ENCODE measurements around the gene ADH4. TPM values are rescaled to one million over a fixed set of nuclear protein-coding genes. Genes with fewer than 3 reads are reported as not detected.
"Not testable (repeated sequence)": the region's sequence is repeated elsewhere in the genome, so short reads cannot be mapped to it uniquely, and the experiment has no call there.

The ADH4 gene
- total RNA-seq (not detected), polyA plus RNA-seq (not detected), total RNA-seq (0 to 0.17 (median 0) reads per million in 6 experiments)

- no peaks in the 10 kb centered on the region for H3K36me3 Mint-ChIP-seq
- no peaks in the 10 kb centered on the region for H3K9me3 Mint-ChIP-seq
- H3K27ac Mint-ChIP-seq = peak within 1 kb of the TSS in 1 of 10 donors; percentile 26
- POLR2A ChIA-PET = no interaction called here
- peaks cover 0 to 2% (median 0%) of the 10 kb centered on the region in 4 donors for H3K4me1 Mint-ChIP-seq
- no peaks in the 10 kb centered on the region for H3K27me3 Mint-ChIP-seq
- no peak for ATAC-seq
- no peak for DNase-seq
- no peak within 1 kb of the TSS for H3K4me3 Mint-ChIP-seq
Observed at GRCh38 chr4:99144070-99144469, at the start of gene ADH4. TSS of gene ADH4 (minus strand) at chr4:99144297. CDS start at chr4:99144222, 75 bp downstream.

GRCh38 chr4:99190336-99190735 is 46.2 kb upstream of the ADH4 start:
- Mint-ChIP-seq H3K4me3 (no peak overlapping the region), H3K27me3 (no peaks in the 10 kb centered on the region), H3K4me1 (no peaks in the 10 kb centered on the region), H3K9me3 (peaks cover 14 to 67% (median 37%) of the 10 kb centered on the region in 9 donors), H3K27ac (no peak overlapping the region), H3K36me3 (peaks cover 11 to 65% (median 54%) of the 10 kb centered on the region in 3 donors)
- DNase-seq (no peak), ATAC-seq (no peak)
- POLR2A ChIA-PET = no interaction called here

- H3K27ac Mint-ChIP-seq, H3K4me3 Mint-ChIP-seq: not testable (repeated sequence)
Observed at GRCh38 chr4:99189900-99190299, 45.8 kb upstream of the ADH4 start.

GRCh38 chr4:99186029-99186428 is 41.9 kb upstream of the ADH4 start:
- H3K4me3 Mint-ChIP-seq = no peak overlapping the region
- ATAC-seq (no peak), DNase-seq (no peak)
- H3K27ac Mint-ChIP-seq = no peak overlapping the region
- H3K9me3 Mint-ChIP-seq = peaks cover 13 to 74% (median 46%) of the 10 kb centered on the region in 9 donors
- H3K27me3 Mint-ChIP-seq = no peaks in the 10 kb centered on the region
- peaks cover 11 to 68% (median 66%) of the 10 kb centered on the region in 3 donors for H3K36me3 Mint-ChIP-seq
- POLR2A ChIA-PET = no interaction called here
- no peaks in the 10 kb centered on the region for H3K4me1 Mint-ChIP-seq

More at GRCh38 chr4:99189900-99190299, 45.8 kb upstream of the ADH4 start:
- ATAC-seq, POLR2A ChIA-PET, DNase-seq, H3K27me3 Mint-ChIP-seq, H3K4me1 Mint-ChIP-seq: not testable (repeated sequence)
- H3K9me3 Mint-ChIP-seq = peaks cover 15 to 72% (median 42%) of the 10 kb centered on the region in 9 donors
- H3K36me3 Mint-ChIP-seq = peaks cover 11 to 62% (median 59%) of the 10 kb centered on the region in 3 donors

- H3K27ac Mint-ChIP-seq = no peak overlapping the region
- H3K9me3 Mint-ChIP-seq = peaks cover 11 to 69% (median 42%) of the 10 kb centered on the region in 9 donors
- POLR2A ChIA-PET = interaction anchor here (0.6 kb wide), 1 partner anchor 303 kb away, joined by 5 read pairs; no protein-coding TSS in a partner anchor
- no peak overlapping the region for H3K4me3 Mint-ChIP-seq
- H3K27me3 Mint-ChIP-seq = no peaks in the 10 kb centered on the region
- no peak for ATAC-seq
- peaks cover 11 to 65% (median 63%) of the 10 kb centered on the region in 3 donors for H3K36me3 Mint-ChIP-seq
- H3K4me1 Mint-ChIP-seq = no peaks in the 10 kb centered on the region
- DNase-seq = no peak
Observed at GRCh38 chr4:99185581-99185980, 41.5 kb upstream of the ADH4 start.

- POLR2A ChIA-PET = no interaction called here
- ATAC-seq (no peak), DNase-seq (no peak)
- Mint-ChIP-seq H3K4me1 (no peaks in the 10 kb centered on the region), H3K27me3 (peaks cover 0 to 2% (median 0%) of the 10 kb centered on the region in 5 donors), H3K36me3 (peaks cover 8 to 59% (median 59%) of the 10 kb centered on the region in 3 donors), H3K9me3 (peaks cover 10 to 54% (median 30%) of the 10 kb centered on the region in 9 donors), H3K4me3 (no peak overlapping the region), H3K27ac (no peak overlapping the region)
Observed at GRCh38 chr4:99180382-99181070, 36.4 kb upstream of the ADH4 start.

GRCh38 chr4:99179626-99180025 is 35.5 kb upstream of the ADH4 start:
- no peak for DNase-seq
- Mint-ChIP-seq H3K27me3 (peaks cover 0 to 2% (median 0%) of the 10 kb centered on the region in 5 donors), H3K4me1 (no peaks in the 10 kb centered on the region), H3K36me3 (peaks cover 13 to 62% (median 55%) of the 10 kb centered on the region in 3 donors), H3K27ac (no peak overlapping the region), H3K9me3 (peaks cover 7 to 53% (median 23%) of the 10 kb centered on the region in 9 donors), H3K4me3 (no peak overlapping the region)
- POLR2A ChIA-PET = no interaction called here
- no peak for ATAC-seq

GRCh38 chr4:99179178-99179577 is 35.1 kb upstream of the ADH4 start:
- Mint-ChIP-seq H3K27ac (no peak overlapping the region), H3K9me3 (peaks cover 7 to 51% (median 24%) of the 10 kb centered on the region in 9 donors), H3K4me3 (no peak overlapping the region), H3K4me1 (no peaks in the 10 kb centered on the region), H3K36me3 (peaks cover 13 to 63% (median 52%) of the 10 kb centered on the region in 3 donors), H3K27me3 (peaks cover 0 to 2% (median 0%) of the 10 kb centered on the region in 5 donors)
- no peak for DNase-seq
- POLR2A ChIA-PET = no interaction called here
- no peak for ATAC-seq

- Mint-ChIP-seq H3K4me3 (no peak overlapping the region), H3K9me3 (peaks cover 6 to 21% (median 10%) of the 10 kb centered on the region in 9 donors), H3K27ac (no peak overlapping the region), H3K36me3 (peaks cover 0 to 26% (median 18%) of the 10 kb centered on the region in 3 donors), H3K4me1 (no peaks in the 10 kb centered on the region), H3K27me3 (peaks cover 0 to 1% (median 0%) of the 10 kb centered on the region in 5 donors)
- POLR2A ChIA-PET = no interaction called here
- ATAC-seq (no peak), DNase-seq (no peak)
Observed at GRCh38 chr4:99166544-99166943, 22.4 kb upstream of the ADH4 start.

GRCh38 chr4:99165978-99166377 is 21.9 kb upstream of the ADH4 start:
- no peak overlapping the region for H3K4me3 Mint-ChIP-seq
- H3K36me3 Mint-ChIP-seq = peaks cover 0 to 26% (median 18%) of the 10 kb centered on the region in 3 donors
- no peak for ATAC-seq
- H3K9me3 Mint-ChIP-seq = peaks cover 6 to 21% (median 9%) of the 10 kb centered on the region in 9 donors
- no peak for DNase-seq
- no peak overlapping the region for H3K27ac Mint-ChIP-seq
- H3K4me1 Mint-ChIP-seq = no peaks in the 10 kb centered on the region
- peaks cover 0 to 1% (median 0%) of the 10 kb centered on the region in 5 donors for H3K27me3 Mint-ChIP-seq
- POLR2A ChIA-PET = no interaction called here

- Mint-ChIP-seq H3K27ac (no peak overlapping the region), H3K9me3 (peaks cover 0 to 8% (median 2%) of the 10 kb centered on the region in 9 donors), H3K27me3 (peaks cover 0 to 4% (median 0%) of the 10 kb centered on the region in 5 donors), H3K4me1 (no peaks in the 10 kb centered on the region), H3K4me3 (no peak overlapping the region), H3K36me3 (peaks cover 0 to 14% (median 2%) of the 10 kb centered on the region in 3 donors)
- DNase-seq = no peak
- POLR2A ChIA-PET = no interaction called here
- ATAC-seq = no peak
Observed at GRCh38 chr4:99161373-99162099, 17.4 kb upstream of the ADH4 start.

- H3K4me3 Mint-ChIP-seq = no peak overlapping the region
- H3K27ac Mint-ChIP-seq = no peak overlapping the region
- DNase-seq (no peak), ATAC-seq (no peak)
- H3K27me3 Mint-ChIP-seq = peaks cover 0 to 4% (median 0%) of the 10 kb centered on the region in 5 donors
- POLR2A ChIA-PET = no interaction called here
- peaks cover 0 to 4% (median 0%) of the 10 kb centered on the region in 9 donors for H3K9me3 Mint-ChIP-seq
- no peaks in the 10 kb centered on the region for H3K4me1 Mint-ChIP-seq
- peaks cover 0 to 8% (median 0%) of the 10 kb centered on the region in 3 donors for H3K36me3 Mint-ChIP-seq
Observed at GRCh38 chr4:99159699-99160098, 15.6 kb upstream of the ADH4 start.

- H3K4me3 Mint-ChIP-seq = no peak overlapping the region
- peaks cover 0 to 3% (median 0%) of the 10 kb centered on the region in 5 donors for H3K27me3 Mint-ChIP-seq
- ATAC-seq = no peak
- H3K27ac Mint-ChIP-seq = no peak overlapping the region
- peaks cover 0 to 7% (median 0%) of the 10 kb centered on the region in 3 donors for H3K36me3 Mint-ChIP-seq
- POLR2A ChIA-PET = no interaction called here
- DNase-seq = no peak
- H3K4me1 Mint-ChIP-seq = no peaks in the 10 kb centered on the region
- H3K9me3 Mint-ChIP-seq = no peaks in the 10 kb centered on the region
Observed at GRCh38 chr4:99157478-99157935, 13.4 kb upstream of the ADH4 start.

Measured in naive thymus-derived CD8-positive, alpha-beta T cell (primary cell).